ENCODE data around the gene DRGX.

The DRGX gene

DNA sequence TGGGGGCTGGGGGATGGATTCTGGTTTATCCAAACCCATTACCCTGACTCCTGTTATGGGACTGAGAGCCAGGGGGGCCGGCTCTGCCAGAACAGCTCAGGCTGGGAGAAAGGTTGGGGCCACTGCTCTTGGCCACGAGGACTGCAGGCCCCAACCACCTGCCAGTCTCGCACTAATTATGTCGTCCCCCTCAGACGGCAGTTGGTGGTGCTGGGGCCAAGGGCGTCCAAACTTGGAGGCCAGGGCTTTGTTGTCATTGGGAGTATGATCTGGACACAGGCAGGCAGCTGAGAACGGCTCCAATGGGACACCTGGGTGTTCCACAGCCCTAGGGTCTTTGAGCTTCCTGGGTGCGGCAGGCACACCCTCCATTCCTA lies 34.7 kb downstream of the DRGX start:
- DNase-seq, result no peak

DNA sequence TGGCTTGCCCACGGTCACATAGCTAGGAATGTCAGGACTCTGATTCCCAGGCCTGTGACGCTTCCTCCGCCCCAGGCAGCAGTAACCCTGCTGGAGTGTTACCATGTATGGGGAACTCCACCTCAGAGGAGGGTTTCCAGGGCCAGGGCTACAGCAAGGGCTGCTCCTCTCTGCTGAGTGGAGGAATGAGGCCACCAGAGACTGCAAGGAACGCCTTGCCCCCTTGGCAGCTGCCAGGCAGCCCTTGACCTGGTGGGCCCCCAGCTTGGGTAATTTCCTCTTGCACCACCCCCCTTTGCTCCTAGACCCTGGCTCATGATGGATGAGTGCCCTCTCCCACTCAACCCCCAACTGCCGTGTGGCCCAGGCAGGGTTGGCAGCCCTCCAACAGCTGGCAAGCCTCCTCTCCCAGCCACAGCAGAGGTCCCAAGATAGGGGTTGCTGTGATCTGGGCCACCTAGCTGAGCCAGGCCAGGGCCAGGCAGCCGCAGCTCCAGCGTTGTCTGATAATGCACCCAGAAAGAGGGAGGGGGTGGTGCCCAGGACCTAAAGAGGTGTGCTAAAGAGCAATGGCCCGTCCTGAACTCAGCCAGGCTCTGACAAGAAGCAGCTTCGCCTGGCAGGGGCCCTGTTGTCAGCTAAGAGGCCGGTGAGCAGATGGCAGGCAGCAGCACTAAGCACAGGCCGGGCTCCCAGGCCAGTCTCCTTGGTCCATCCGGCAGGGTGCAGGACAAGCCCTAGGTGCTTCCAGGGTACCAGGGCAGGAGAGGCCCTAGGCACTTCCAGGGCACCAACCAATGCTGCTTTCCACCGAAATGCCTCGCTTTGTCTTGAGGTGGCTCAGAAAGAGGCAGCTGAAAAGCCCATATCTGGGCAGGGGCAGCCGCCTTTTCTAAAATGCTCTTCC lies 35.4 kb downstream of the DRGX start:
- DNase-seq, result no peak

DNA sequence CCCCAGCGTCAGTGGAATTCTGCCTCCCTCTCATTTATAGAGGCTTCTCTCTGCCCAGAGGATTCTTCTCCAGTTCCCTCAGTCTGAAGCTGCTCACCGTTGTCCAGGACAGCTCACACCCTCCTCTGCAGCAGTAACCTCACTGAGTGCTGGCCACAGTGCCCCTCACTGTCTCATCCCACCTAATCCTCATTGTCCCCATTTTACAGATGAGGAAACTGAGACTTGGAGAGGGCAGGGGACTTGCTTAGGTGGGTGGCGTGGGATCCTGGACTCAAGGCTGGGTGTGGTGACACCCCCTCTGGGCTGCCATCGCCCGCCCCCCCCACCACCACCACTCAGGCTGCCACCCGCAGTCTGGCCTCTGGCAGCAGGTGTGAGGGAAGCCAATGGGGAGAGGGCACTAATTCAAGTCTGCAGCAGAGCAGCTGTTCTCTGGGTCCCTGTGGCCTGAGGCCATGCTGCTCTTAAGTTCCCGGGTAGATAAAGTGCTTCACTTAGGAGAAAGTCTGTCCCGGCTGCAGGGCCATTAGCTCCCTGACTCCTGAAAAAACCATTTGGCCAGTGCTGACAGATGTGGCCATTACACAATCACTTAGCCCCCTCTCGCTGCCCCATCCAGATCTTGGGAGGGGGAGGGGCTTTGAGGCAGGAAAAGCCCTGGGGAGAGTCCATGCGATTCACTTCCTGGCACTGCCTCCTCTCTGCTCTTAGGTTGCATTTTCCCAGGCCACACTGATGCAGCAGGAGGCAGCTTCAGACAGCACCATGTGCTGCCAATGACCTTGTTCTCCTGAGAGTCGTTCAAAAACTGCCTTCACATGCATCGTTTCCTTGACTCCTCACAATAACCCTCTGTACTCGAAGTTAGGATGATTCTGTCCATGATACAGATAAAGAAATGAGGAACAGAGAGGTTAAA lies 36.3 kb downstream of the DRGX start:
- no peak for DNase-seq

DNA sequence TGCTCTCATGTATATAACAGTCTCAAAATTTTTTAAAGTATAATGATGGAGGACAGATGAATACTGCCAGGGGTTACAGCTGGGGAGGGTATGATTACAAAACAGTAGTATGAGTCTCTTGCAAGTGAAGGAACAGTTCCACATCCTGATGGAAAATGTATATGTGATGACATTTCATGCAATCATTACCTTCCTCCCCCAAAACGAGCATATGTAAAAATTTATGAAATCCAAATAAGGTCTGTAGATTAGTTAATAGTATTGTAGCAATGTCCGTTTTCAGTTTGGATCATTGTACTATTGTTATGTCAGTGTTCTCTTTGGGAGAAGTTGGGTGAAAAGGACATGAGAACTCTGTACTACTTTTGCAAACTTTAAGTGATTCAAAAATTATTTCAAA lies 38.0 kb downstream of the DRGX start:
- DNase-seq, result no peak

DNA sequence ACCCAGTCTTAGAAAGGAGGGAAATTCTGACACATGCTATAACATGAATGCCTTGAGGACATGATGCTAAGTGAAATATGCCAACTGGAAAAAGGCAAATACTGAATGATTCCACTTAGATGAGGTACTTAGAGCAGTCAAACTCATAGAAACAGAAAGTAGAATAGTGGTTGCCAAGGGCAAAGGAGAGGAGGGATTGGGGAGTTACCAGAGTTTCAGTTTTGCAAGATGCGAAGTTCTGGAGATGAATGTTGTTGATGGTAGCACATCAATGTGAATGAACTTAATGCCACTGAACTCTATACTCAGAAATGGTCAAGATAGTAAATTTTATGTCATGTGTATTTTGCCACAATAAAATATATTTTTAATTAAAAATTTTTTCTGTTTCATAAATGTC lies 38.9 kb downstream of the DRGX start:
- DNase-seq, result no peak

DNA sequence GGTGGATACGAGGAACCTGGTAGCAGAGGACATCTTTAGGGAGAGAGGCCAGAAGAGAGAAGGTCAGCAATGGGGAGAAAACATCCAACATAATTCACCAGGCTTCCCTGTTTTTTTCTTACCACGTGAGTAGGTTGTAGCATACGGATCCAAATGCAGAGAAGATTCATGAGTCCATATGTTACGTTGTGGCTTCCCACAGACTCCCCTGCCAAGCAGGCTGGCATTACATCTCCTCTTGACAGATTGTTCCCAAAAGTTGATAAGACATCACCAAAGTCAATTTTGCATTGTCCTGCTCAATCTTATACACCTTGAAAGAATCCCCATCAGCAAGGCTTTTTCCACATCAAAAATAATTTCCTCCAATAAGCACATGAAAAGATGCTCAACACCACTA lies 39.7 kb downstream of the DRGX start:
- DNase-seq, result no peak

DNA sequence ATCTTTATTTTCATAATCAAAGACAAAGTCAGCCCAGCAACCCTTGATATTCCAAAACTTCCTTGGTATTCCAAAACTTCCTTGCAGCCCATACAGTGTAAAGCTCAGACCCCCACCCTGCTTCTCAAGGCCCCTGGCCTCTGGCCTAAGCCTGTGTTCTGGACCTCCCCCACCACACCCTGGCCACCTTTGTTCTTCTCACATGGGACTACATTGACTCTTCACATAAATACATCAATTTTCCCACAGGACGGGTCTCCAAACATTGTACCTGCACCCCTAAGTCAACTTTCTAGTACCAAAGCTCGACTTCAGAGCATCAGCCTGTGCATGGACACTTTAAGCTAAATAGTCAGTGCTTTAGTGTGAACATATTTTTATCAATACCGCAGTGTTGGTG lies 40.7 kb downstream of the DRGX start:
- DNase-seq, result no peak

DNA sequence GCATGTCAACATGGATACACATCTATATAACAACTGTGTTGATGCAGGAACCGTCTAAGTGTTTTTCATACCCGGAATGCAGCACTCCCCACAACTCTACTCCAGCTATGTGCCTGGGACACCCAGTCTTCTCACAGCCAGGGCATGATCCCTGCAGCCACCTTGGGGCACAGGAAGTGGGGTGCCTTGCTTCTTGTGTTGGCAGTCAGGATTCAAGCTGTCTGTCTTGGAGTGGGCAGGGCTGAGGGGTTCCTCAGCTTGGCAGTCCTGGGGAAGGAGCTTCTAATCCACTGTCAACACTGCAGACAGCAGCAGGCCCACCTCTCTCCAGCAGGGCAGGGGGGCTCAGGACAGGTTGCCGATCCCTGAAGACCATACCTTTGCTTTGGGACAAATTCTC lies 41.3 kb downstream of the DRGX start:
- DNase-seq, result no peak

DNA sequence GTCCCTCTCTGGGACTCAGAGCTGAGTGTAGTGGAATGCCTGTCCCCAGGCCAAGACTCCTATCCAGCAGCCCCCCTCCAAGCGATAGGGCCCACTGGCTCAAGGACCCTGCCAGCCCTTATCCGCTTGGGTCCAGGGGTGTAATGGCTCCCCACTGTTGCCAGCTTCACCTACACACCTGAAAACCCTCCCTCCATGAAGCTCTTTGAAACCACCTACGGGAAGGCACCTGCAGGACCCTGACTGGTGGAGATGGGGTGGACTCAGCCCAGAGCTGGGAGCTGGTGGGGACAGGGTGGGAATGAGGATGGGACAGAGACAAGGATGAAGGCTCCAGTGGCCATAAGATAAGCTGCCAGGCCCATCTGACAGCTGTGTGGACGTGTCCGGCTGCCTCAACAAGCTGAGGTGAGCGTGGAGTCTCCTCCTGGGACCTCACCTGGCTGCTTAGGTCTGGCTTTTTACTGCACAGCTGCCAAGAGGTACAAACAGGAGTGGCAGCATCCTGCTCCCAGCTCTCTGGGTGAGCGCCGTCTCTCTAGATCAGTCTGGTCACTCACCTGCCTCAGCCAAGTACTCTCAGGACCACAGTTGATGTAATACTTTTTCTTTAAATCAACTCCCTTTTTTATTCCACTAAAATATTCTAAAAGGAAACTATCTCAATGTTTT lies 41.9 kb downstream of the DRGX start:
- DNase-seq, result no peak

DNA sequence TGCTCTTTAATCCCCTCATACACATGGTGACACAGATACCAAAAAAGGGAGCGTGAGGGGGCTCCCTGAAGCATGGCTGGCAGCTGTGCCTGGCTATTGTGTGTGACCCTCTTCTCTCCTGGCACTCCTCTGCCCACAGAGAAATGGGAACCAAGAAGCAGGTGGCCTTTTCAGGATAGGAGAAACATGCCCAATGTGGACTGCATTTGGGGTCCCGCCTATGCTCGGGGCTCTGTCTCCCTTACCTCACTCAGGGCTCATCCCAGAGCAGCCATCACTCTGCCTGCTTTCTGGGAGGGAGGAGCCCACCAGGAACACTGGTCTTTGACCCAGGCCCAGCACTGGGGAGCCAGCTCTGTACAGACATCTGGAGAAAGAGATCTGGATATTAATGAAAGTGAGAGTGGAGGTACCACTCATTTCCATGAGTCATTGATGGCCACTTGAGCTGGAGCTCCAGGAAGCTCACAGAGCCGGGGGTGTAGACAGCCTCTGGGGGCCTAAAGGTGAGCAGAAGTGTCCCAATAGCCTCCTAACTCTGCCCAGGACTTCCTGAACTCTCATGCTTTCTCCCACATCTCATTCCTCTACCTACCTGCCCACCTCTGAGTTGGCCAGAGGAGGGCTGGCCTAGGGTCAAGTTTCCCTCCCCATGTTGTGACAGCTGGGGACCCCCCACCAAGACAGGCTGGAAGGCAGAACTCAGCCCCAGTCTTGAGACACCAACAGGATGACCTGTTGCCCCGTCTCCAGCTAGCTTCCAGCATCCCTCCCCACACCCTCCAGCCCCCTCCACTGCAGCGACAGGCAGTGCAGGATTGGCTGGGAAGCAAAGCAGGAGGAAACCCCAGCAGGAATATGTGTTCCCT lies 42.6 kb downstream of the DRGX start:
- DNase-seq, result no peak

DNA sequence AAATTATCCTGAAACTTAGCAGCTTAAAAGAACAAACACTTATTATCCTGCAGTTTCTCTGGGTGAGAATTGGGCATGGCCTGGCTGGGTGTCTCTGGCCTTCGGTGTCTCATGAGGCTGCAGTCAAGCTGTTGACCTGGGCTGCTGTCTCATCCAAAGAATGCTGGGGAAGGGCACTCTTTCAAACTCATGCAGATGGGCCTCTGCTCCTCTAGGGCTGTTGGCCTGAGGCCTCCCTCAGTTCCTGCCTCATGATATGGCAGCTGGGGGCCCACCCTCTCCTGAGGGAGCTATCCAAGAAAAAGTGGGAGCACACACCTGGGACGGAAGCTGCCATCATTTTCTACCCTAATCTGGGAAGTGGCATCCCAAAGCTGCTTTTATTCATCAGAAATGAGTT lies 43.6 kb downstream of the DRGX start:
- DNase-seq, result no peak

DNA sequence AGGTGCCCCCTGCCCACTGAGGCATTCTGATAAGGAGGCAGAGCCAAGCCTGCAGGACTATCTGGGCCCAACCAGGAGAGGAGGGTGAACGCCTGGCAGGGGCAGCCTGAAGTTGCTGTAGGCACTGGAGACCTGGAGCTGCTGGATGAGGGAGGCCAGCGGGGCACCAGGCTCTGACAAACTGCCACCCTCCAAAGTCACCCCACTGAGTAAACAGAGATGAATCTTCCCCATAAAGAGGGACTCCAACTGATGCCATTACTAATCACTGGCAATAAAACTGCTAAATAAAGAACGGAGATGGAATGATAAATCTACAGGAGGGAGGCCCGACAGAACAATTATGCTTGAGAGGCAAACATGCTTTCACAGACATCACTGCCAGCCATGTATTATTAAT lies 44.2 kb downstream of the DRGX start:
- no peak for DNase-seq

DNA sequence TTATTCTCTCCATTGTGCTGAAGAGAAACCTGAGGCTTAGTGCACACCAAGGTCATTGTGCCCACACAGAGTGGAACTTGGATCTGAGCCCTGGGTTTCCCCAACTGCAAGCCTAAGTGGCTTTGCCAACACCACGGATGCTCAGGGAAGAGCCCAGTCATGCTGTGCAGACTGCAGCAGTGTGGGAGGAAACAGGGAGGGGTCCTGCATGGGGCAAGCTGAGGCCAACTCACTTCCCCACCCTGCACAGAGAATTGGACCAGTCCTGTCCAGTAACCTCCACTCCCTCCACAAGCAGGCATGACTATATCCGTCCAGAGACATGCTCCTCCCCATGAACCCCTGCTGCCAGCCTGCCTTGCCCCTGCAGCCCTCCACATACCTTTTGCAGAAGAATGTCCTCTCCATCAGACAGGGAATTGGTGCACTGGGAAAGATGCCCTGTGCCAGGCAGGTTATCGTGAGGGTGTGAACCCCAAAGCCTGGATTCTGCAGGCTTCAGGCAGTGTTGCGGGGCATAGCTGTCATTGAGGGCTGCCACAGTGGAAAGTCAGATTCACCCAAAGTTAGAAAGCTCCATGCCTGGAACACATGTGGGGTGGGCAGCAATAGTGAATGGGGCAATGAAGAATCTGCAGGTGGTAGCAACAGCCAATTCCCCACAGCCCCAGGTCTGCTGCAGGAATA lies 44.9 kb downstream of the DRGX start:
- DNase-seq, result no peak

DNA sequence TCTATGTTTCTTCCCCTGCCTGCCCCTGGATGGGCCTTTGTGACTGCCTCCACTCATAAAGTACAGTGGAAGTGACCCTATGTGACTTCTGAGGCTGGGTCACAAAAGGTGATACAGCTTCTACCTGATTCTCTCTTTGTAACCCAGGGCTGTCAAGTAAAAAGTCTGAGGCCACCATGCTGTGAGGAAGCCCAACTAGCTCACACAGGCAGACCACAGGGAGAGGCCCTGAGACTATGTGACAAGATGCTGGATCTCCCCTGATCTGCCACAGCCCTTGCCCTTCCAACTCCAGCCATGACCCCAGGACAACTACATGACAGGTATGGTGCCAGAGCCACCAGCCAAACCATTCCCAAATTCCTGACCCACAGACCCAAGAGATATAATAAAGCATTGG lies 45.8 kb downstream of the DRGX start:
- DNase-seq, result no peak

DNA sequence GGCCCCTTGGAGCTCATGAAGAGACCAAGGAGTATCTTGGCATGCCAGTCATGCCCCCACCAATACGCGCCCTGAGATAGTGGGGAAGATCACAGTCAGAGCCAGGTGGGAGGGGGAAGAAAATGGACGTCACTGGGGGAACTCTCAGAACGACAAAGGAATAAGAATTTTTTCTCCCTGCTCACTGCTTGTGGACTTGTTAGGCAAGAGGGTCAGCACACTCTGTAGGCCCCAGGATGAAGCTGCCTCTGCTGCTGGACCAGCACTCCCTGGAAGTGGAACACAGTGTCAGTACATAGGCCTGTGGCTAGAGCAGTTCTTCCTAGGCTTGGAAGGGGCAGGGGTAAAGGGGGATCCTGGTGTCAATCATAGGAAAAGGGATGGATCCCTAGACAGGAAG lies 46.5 kb downstream of the DRGX start:
- no peak for DNase-seq

DNA sequence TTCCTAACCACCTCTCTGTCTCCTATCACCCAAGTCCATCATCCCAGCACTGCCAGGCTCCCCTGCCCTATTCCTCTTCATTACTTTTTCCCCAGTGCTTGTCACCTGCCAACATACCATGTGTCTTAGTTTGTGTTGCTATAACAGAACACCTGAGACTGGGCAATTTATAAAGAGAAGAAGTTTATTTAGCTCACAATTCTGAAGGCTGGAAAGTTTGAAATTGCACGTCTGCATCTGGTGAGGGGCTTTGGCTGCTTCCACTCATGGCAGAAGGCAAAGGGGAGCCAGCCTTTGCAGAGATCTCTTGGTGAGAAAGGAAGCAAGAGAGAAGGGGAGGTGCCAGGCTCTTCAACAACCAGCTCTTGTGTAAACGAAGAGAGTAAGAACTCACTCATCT lies 47.3 kb downstream of the DRGX start:
- no peak for DNase-seq

DNA sequence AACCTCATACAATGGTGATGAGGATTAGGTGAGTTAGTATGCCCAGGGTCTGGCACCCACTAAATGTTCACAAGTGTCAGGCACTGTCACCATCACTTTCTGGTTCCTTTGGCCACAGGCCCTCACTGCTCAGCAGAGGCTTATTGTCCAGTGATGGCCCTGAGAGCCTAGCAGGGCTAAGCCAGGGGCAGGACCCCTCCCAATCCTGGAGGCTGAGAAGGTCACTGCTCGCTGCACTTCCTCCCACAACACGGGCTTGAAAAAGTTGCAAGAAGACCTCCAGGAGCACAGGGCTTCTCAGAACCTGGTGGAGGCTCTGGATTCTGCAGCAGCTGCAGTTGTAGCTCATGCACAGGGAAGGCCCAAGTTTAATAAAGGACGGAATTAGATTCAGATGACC lies 48.1 kb downstream of the DRGX start:
- DNase-seq, result no peak

DNA sequence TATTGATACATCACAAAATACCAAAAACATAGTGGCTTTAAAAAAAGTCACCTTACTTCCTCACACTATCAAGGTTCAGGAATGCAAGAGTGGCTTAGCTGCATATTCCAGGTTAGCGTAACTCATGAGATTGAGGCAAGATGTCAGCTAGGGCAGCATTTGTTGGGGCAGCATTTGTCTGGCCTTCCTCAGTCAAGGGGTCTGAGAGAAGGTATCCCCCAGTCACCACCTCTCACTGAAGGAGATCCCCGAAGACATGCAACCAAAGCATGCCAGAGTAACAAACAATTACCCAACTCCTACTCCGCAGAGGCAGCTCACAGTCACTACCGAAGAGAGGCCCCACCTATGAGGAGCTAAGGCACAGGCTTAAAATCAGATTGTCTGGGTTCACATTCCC lies 48.5 kb downstream of the DRGX start:
- no peak for DNase-seq

DNA sequence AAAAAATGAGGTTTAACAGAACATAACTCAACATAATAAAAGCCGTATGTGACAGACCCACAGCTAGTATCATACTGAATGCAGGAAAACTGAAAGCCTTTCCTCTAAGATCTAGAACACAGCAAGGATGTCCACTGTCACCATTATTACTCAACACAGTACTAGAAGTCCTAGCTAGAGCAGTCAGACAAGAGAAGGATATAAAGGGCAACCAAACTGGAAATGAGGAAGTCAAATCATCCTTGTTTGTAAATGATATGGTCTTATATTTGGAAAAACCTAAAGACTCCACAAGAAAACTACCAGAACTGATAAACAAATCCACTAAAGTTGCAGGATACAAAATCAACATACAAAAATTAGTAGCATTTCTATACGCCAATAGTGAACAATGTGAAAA lies 51.0 kb downstream of the DRGX start:
- no peak for DNase-seq

DNA sequence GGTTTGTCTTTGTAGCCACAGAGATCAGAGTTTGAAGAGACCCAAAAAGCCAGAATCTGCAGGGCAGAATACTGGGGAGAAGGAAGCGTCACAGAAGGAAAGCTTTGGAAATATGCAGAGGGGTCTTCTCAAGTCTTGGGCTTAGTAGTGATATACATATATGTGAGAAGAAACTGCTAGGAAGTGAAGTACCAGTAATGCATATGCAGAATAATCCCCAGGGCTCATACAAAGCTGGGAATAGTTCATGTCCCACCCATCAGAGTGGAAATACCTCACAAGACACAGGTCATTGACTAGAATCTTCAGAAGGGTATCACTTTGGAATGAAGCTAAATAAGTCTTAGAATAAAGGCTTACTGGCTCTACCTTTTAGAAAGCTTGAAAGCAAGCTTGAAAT lies 57.3 kb downstream of the DRGX start:
- no peak for DNase-seq

DNA sequence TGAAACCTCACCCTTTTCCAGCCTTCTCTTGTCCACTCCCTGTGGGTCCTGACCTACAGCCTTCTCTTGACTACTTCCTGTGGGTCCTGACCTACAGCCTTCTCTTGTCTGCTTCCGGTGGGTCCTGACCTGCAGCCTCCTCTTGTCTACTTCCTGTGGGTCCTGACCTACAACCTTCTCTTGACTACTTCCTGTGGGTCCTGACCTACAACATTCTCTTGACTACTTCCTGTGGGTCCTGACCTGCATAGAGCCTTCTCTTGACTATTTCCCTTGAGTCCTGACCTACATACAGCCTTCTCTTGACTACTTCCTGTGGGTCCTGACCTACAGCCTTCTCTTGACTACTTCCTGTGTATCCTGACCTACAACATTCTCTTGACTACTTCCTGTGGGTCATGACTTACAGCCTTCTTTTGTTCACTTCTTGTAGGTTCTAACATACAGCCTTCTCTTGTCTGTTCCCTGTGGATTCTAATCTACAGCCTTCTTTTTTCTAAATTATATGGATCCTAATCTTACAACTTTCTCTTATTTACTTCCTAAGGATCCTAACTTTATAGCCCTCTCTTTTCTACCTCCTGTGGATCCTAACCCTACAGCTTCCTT lies 60.4 kb downstream of the DRGX start:
- no peak for DNase-seq
